Measurements from ENCODE around the gene MFSD1.
A peak's percentile ranks its signal among the peaks of the same experiment; 100 is the strongest.

Gene MFSD1

GRCh38 chr3:158773166-158773565 is 28.7 kb upstream of the MFSD1 start:
- Histone ChIP-seq H3K36me3 (ENCODE audit: control insufficient read depth, insufficient read depth, low read length) (no peaks in the 10 kb centered on the region), H3K4me3 (replicated peaks; ENCODE audit: low read depth, low read length) (no peak overlapping the region), H3K27me3 (replicated peaks; ENCODE audit: control insufficient read depth, insufficient read depth, low read length) (no peaks in the 10 kb centered on the region)
- DNase-seq (ENCODE audit: extremely low read depth, insufficient read length): no peak
- TF ChIP-seq CTCF (IDR thresholded peaks at IDR 0.05; ENCODE audit: insufficient read depth, low read length, poor library complexity, severe bottlenecking): no peak

GRCh38 chr3:158773845-158774830 is 27.7 kb upstream of the MFSD1 start:
- no peak for DNase-seq (ENCODE audit: extremely low read depth, insufficient read length)
- no peak overlapping the region for H3K4me3 ChIP-seq (replicated peaks; ENCODE audit: low read depth, low read length)
- H3K27me3 ChIP-seq (replicated peaks; ENCODE audit: control insufficient read depth, insufficient read depth, low read length): no peaks in the 10 kb centered on the region
- peak; percentile 13 for TF ChIP-seq CTCF (IDR thresholded peaks at IDR 0.05; ENCODE audit: insufficient read depth, low read length, poor library complexity, severe bottlenecking)
- H3K36me3 ChIP-seq (ENCODE audit: control insufficient read depth, insufficient read depth, low read length): no peaks in the 10 kb centered on the region

- TF ChIP-seq CTCF (IDR thresholded peaks at IDR 0.05; ENCODE audit: insufficient read depth, low read length, poor library complexity, severe bottlenecking): no peak
- Histone ChIP-seq H3K36me3 (ENCODE audit: control insufficient read depth, insufficient read depth, low read length) (no peaks in the 10 kb centered on the region), H3K27me3 (replicated peaks; ENCODE audit: control insufficient read depth, insufficient read depth, low read length) (no peaks in the 10 kb centered on the region), H3K4me3 (replicated peaks; ENCODE audit: low read depth, low read length) (no peak overlapping the region)
- DNase-seq (ENCODE audit: extremely low read depth, insufficient read length): no peak
Measured at GRCh38 chr3:158774965-158775364, 26.9 kb upstream of the MFSD1 start.

- no peaks in the 10 kb centered on the region for H3K36me3 ChIP-seq (ENCODE audit: control insufficient read depth, insufficient read depth, low read length)
- H3K4me3 ChIP-seq (replicated peaks; ENCODE audit: low read depth, low read length): no peak overlapping the region
- H3K27me3 ChIP-seq (replicated peaks; ENCODE audit: control insufficient read depth, insufficient read depth, low read length): no peaks in the 10 kb centered on the region
- TF ChIP-seq CTCF (IDR thresholded peaks at IDR 0.05; ENCODE audit: insufficient read depth, low read length, poor library complexity, severe bottlenecking): no peak
- DNase-seq (ENCODE audit: extremely low read depth, insufficient read length): no peak
Measured at GRCh38 chr3:158775426-158776410, 26.1 kb upstream of the MFSD1 start.

GRCh38 chr3:158776531-158776930 is 25.3 kb upstream of the MFSD1 start:
- no peaks in the 10 kb centered on the region for H3K36me3 ChIP-seq (ENCODE audit: control insufficient read depth, insufficient read depth, low read length)
- no peak overlapping the region for H3K4me3 ChIP-seq (replicated peaks; ENCODE audit: low read depth, low read length)
- H3K27me3 ChIP-seq (replicated peaks; ENCODE audit: control insufficient read depth, insufficient read depth, low read length): no peaks in the 10 kb centered on the region
- no peak for TF ChIP-seq CTCF (IDR thresholded peaks at IDR 0.05; ENCODE audit: insufficient read depth, low read length, poor library complexity, severe bottlenecking)
- no peak for DNase-seq (ENCODE audit: extremely low read depth, insufficient read length)
